GM12892 (cell line): ENCODE results near the gene SLC25A26.

Source experiments
- POLR2A ChIP-seq: IDR thresholded peaks from 2 replicates; pipeline ENCODE4 v1.6.1; 2011; ENCODE audit warnings: low read depth, low read length, control low read depth
- POLR2AphosphoS5 ChIP-seq: IDR thresholded peaks from 2 replicates; pipeline ENCODE4 v1.6.1; 2011; ENCODE audit warnings: low read depth, low read length, control low read depth
- TAF1 ChIP-seq: IDR thresholded peaks from 2 replicates; pipeline ENCODE4 v1.6.1; 2011; ENCODE audit warnings: low read depth, mild to moderate bottlenecking, control low read depth, low read length, borderline replicate concordance

DNA sequence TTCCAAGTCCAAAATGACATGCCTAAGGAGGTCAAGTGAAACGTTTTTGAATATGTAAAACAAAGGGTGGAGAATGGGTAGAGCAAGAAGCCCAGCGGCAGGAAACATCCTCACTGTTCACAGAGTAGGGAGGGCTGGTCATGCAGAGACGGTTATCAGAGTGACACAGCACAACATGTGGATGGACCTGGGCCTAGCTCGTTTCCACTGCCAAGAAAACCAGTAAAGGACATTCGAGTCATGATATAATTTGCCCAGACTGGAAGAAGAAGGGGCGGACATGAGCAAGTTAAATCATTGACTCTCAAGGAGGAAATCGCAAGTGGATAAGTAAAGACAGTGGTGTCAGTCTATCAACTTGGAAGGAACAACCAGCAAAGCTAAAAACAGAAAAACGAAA lies 190.7 kb downstream of the SLC25A26 start:
- TF ChIP-seq TAF1, result no peak
- no peak for TF ChIP-seq POLR2AphosphoS5
- TF ChIP-seq POLR2A, result no peak
